ENCODE measurements around the gene BTF3L4. TPM values are rescaled to one million over a fixed set of nuclear protein-coding genes. Genes with fewer than 3 reads are reported as not detected.
"Not testable (repeated sequence)": the region's sequence is repeated elsewhere in the genome, so short reads cannot be mapped to it uniquely, and the experiment has no call there.

The BTF3L4 gene
- total RNA-seq, 1 experiment from 2014 or later = 33.8 TPM

- Histone ChIP-seq H2AFZ (ENCODE audit: low read length) (no peak overlapping the region), H3K9ac (ENCODE audit: low read length) (no peak overlapping the region), H3K27ac (ENCODE audit: low read length) (no peak overlapping the region), H3K4me2 (ENCODE audit: low read length) (no peak overlapping the region), H3K36me3 (ENCODE audit: low read depth, low read length) (peaks cover 59% of the 10 kb centered on the region), H3K79me2 (ENCODE audit: low read length) (peaks cover 49% of the 10 kb centered on the region), H3K4me3 (ENCODE audit: low read length) (no peak overlapping the region), H3K4me1 (ENCODE audit: insufficient read depth, low read length) (peaks cover 13% of the 10 kb centered on the region), H3K9me3 (ENCODE audit: low read length) (no peaks in the 10 kb centered on the region), H3K27me3 (ENCODE audit: low read length) (no peaks in the 10 kb centered on the region), H4K20me1 (ENCODE audit: low read length) (peaks cover 19% of the 10 kb centered on the region; the same call in 1 of the 2 replicates), H3K9me2 (replicated peaks; ENCODE audit: low read length) (no peaks in the 10 kb centered on the region), H3F3A (ENCODE audit: low read length, unreplicated experiment) (no peaks in the 10 kb centered on the region)
- ATAC-seq (no peak), DNase-seq (no peak)
- no peak for TF ChIP-seq EZH2phosphoT487 (IDR thresholded peaks at IDR 0.05; ENCODE audit: borderline replicate concordance, low read length)
- TF ChIP-seq CTCF (conservative IDR thresholded peaks at IDR 0.05; ENCODE audit: low read depth, low read length) = no peak
- TF ChIP-seq EZH2 (IDR thresholded peaks at IDR 0.05; ENCODE audit: low read length, unreplicated experiment) = no peak
- ChIA-PET CTCF (no interaction called here), POLR2A (ENCODE audit: unreplicated experiment) (no interaction called here)
- BruUV-seq (replicated peaks) = no TSS peak
- intact Hi-C loops (cut with micrococcal nuclease) = no loop called here
Observed at GRCh38 chr1:52063192-52063591, 7.1 kb downstream of the BTF3L4 start.

GRCh38 chr1:52070704-52071103 lies 14.6 kb downstream of the BTF3L4 start:
- ATAC-seq = no peak
- TF ChIP-seq EZH2 (IDR thresholded peaks at IDR 0.05; ENCODE audit: low read length, unreplicated experiment) = no peak
- TF ChIP-seq CTCF (conservative IDR thresholded peaks at IDR 0.05; ENCODE audit: low read depth, low read length) = no peak
- no peak for TF ChIP-seq EZH2phosphoT487 (IDR thresholded peaks at IDR 0.05; ENCODE audit: borderline replicate concordance, low read length)
- no peak overlapping the region for H3K4me3 ChIP-seq (ENCODE audit: low read length)

GRCh38 chr1:52072291-52072690 lies 16.2 kb downstream of the BTF3L4 start:
- H3K79me2 ChIP-seq (ENCODE audit: low read length) = peaks cover 39% of the 10 kb centered on the region

More at GRCh38 chr1:52070704-52071103, 14.6 kb downstream of the BTF3L4 start:
- CTCF ChIA-PET = no interaction called here
- Histone ChIP-seq H2AFZ (ENCODE audit: low read length) (no peak overlapping the region), H3K27ac (ENCODE audit: low read length) (no peak overlapping the region), H3K4me2 (ENCODE audit: low read length) (no peak overlapping the region), H3K27me3 (ENCODE audit: low read length) (no peaks in the 10 kb centered on the region), H3K4me1 (ENCODE audit: insufficient read depth, low read length) (no peaks in the 10 kb centered on the region), H4K20me1 (ENCODE audit: low read length) (peaks cover 11% of the 10 kb centered on the region; the same call in 1 of the 2 replicates), H3K9ac (ENCODE audit: low read length) (no peak overlapping the region), H3K9me3 (ENCODE audit: low read length) (no peaks in the 10 kb centered on the region), H3K79me2 (ENCODE audit: low read length) (peaks cover 35% of the 10 kb centered on the region), H3F3A (ENCODE audit: low read length, unreplicated experiment) (no peaks in the 10 kb centered on the region), H3K9me2 (replicated peaks; ENCODE audit: low read length) (no peaks in the 10 kb centered on the region), H3K36me3 (ENCODE audit: low read depth, low read length) (peaks cover 43% of the 10 kb centered on the region)
- intact Hi-C loops (cut with micrococcal nuclease) = no loop called here
- DNase-seq = no peak
- no TSS peak for BruUV-seq (replicated peaks)
- POLR2A ChIA-PET (ENCODE audit: unreplicated experiment) = no interaction called here

GRCh38 chr1:52077277-52077676 lies 21.2 kb downstream of the BTF3L4 start:
- POLR2A ChIA-PET (ENCODE audit: unreplicated experiment); H3K4me2 ChIP-seq (ENCODE audit: low read length); H3K27me3 ChIP-seq (ENCODE audit: low read length); BruUV-seq (replicated peaks); H3K9ac ChIP-seq (ENCODE audit: low read length); ATAC-seq; DNase-seq; H3F3A ChIP-seq (ENCODE audit: low read length, unreplicated experiment); H3K27ac ChIP-seq (ENCODE audit: low read length); H2AFZ ChIP-seq (ENCODE audit: low read length); H4K20me1 ChIP-seq (ENCODE audit: low read length); H3K4me1 ChIP-seq (ENCODE audit: insufficient read depth, low read length); intact Hi-C loops (cut with micrococcal nuclease); CTCF ChIA-PET; H3K9me2 ChIP-seq (replicated peaks; ENCODE audit: low read length); H3K4me3 ChIP-seq (ENCODE audit: low read length); H3K9me3 ChIP-seq (ENCODE audit: low read length): not testable (repeated sequence)
- peaks cover 17% of the 10 kb centered on the region for H3K79me2 ChIP-seq (ENCODE audit: low read length)
- H3K36me3 ChIP-seq (ENCODE audit: low read depth, low read length) = peaks cover 18% of the 10 kb centered on the region; the same call in 1 of the 2 replicates

More at GRCh38 chr1:52072291-52072690, 16.2 kb downstream of the BTF3L4 start:
- Histone ChIP-seq H3K9me3 (ENCODE audit: low read length) (no peaks in the 10 kb centered on the region), H3K9ac (ENCODE audit: low read length) (no peak overlapping the region), H3K27ac (ENCODE audit: low read length) (no peak overlapping the region), H3K4me1 (ENCODE audit: insufficient read depth, low read length) (no peaks in the 10 kb centered on the region), H3K4me2 (ENCODE audit: low read length) (no peak overlapping the region), H3K36me3 (ENCODE audit: low read depth, low read length) (peaks cover 35% of the 10 kb centered on the region), H3K9me2 (replicated peaks; ENCODE audit: low read length) (no peaks in the 10 kb centered on the region), H4K20me1 (ENCODE audit: low read length) (peaks cover 11% of the 10 kb centered on the region; the same call in 1 of the 2 replicates), H2AFZ (ENCODE audit: low read length) (no peak overlapping the region), H3F3A (ENCODE audit: low read length, unreplicated experiment) (no peaks in the 10 kb centered on the region), H3K4me3 (ENCODE audit: low read length) (no peak overlapping the region), H3K27me3 (ENCODE audit: low read length) (no peaks in the 10 kb centered on the region)
- no peak for ATAC-seq
- BruUV-seq (replicated peaks) = no TSS peak
- intact Hi-C loops (cut with micrococcal nuclease) = no loop called here
- no peak for TF ChIP-seq EZH2phosphoT487 (IDR thresholded peaks at IDR 0.05; ENCODE audit: borderline replicate concordance, low read length)
- TF ChIP-seq EZH2 (IDR thresholded peaks at IDR 0.05; ENCODE audit: low read length, unreplicated experiment) = no peak
- POLR2A ChIA-PET (ENCODE audit: unreplicated experiment) = no interaction called here
- CTCF ChIA-PET = no interaction called here
- DNase-seq = no peak
